HUES64 (cell line): ENCODE data around the gene TM4SF5.

Source experiments
- H3K27ac ChIP-seq: 2 replicates; pipeline ENCODE4 v1.7.0; 2013; ENCODE audit warnings: low read depth, low read length, inconsistent platforms
- H3K27me3 ChIP-seq: 2 replicates; pipeline ENCODE4 v1.6.1; 2013; ENCODE audit warnings: mild to moderate bottlenecking, low read length; ENCODE audit not compliant: insufficient read depth
- H3K36me3 ChIP-seq: 2 replicates; pipeline ENCODE4 v1.6.1; 2013; ENCODE audit warnings: mild to moderate bottlenecking, low read length; ENCODE audit not compliant: insufficient read depth
- H3K4me1 ChIP-seq: 2 replicates; pipeline ENCODE4 v1.6.1; 2013; ENCODE audit warnings: mild to moderate bottlenecking, low read length, moderate library complexity; ENCODE audit not compliant: insufficient read depth
- H3K4me3 ChIP-seq: 2 replicates; pipeline ENCODE4 v1.5.1; 2013; ENCODE audit warnings: mild to moderate bottlenecking, low read length, moderate library complexity
- H3K9ac ChIP-seq: 2 replicates; pipeline ENCODE4 v1.6.1; 2013; ENCODE audit warnings: mild to moderate bottlenecking, low read depth, low read length
- H3K9me3 ChIP-seq: 2 replicates; pipeline ENCODE4 v1.6.1; 2013; ENCODE audit warnings: low read depth, low read length; ENCODE audit not compliant: insufficient read depth
- WGBS: fragments of 150-250, 120-280 bp; methylation state at CpG from one replicate; pipeline ENCODE4 v1.1.7; 2013; ENCODE audit warnings: missing lambda C conversion rate; 5-methylcytosine and 5-hydroxymethylcytosine counted together

The TM4SF5 gene

GRCh38 chr17:4789951-4790704 is 18.4 kb downstream of the TM4SF5 start:
- H3K27me3 ChIP-seq = peaks cover 75% of the 10 kb centered on the region
- H3K9ac ChIP-seq = peak overlapping the region; percentile 64
- no peak overlapping the region; the same call in 1 of the 2 replicates for H3K27ac ChIP-seq
- no peaks in the 10 kb centered on the region for H3K36me3 ChIP-seq
- H3K9me3 ChIP-seq = no peaks in the 10 kb centered on the region
- H3K4me1 ChIP-seq = peaks cover 14% of the 10 kb centered on the region
- peak overlapping the region; percentile 65 for H3K4me3 ChIP-seq
- WGBS = under 1% methylated on average over 91 of the region's 91 CpGs

DNA sequence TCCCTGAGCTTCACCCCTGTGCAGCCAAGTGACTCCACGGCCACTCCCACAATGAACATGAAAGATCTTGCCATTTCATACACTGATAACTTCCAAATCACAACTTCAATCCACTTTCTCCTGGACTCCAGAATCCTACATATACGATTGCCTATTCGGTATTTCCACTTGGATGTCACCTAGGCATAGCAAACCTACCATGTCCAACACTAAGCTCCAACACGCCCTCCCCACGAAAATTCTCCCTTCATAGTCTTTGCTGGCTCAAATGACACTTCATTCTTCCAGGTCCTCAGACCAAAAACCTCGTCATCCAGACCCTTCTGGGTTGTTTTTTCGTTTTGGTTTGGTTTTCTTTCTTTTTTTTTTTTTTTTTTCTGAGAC is 19.0 kb downstream of the TM4SF5 start:
- peaks cover 14% of the 10 kb centered on the region for H3K4me1 ChIP-seq
- no peaks in the 10 kb centered on the region for H3K9me3 ChIP-seq
- no peaks in the 10 kb centered on the region for H3K36me3 ChIP-seq
- H3K9ac ChIP-seq = no peak overlapping the region
- 72% methylated on average over 5 of the region's 7 CpGs for WGBS
- H3K4me3 ChIP-seq = peak overlapping the region; percentile 65
- H3K27ac ChIP-seq = no peak overlapping the region
- H3K27me3 ChIP-seq = peaks cover 69% of the 10 kb centered on the region

DNA sequence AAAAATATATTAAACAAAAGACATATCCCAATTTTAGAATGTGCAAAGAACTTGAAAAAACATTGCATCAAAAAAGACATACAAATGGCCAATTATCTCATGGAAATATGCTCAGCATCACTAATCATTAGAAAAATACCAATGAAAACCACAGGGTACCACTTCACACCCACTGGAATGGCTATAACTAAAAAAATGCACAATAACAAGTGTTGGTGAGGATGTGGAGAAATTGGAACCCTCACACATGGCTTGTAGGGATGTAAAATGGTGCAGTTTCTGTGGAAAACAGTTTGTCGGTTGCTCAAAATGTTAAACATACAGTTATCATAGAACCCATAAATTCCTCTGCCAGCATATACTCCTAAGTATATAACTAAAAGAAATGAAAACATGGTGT is 23.5 kb downstream of the TM4SF5 start:
- Histone ChIP-seq H3K9me3 (no peaks in the 10 kb centered on the region), H3K4me3 (no peak overlapping the region), H3K27me3 (peaks cover 25% of the 10 kb centered on the region), H3K27ac (no peak overlapping the region), H3K36me3 (peaks cover 22% of the 10 kb centered on the region), H3K4me1 (no peaks in the 10 kb centered on the region), H3K9ac (no peak overlapping the region)
- no CpG with 5 or more reads among the region's 1 CpG for WGBS

- peaks cover 11% of the 10 kb centered on the region; the same call in 1 of the 2 replicates for H3K27me3 ChIP-seq
- 2% methylated on average over 7 of the region's 7 CpGs for WGBS
- H3K27ac ChIP-seq = peak overlapping the region; percentile 72
- peaks cover 22% of the 10 kb centered on the region for H3K36me3 ChIP-seq
- peak overlapping the region; percentile 91 for H3K9ac ChIP-seq
- H3K4me1 ChIP-seq = no peaks in the 10 kb centered on the region
- H3K4me3 ChIP-seq = peak overlapping the region; percentile 89
- H3K9me3 ChIP-seq = no peaks in the 10 kb centered on the region
Observed at GRCh38 chr17:4796552-4796920, 24.9 kb downstream of the TM4SF5 start.

DNA sequence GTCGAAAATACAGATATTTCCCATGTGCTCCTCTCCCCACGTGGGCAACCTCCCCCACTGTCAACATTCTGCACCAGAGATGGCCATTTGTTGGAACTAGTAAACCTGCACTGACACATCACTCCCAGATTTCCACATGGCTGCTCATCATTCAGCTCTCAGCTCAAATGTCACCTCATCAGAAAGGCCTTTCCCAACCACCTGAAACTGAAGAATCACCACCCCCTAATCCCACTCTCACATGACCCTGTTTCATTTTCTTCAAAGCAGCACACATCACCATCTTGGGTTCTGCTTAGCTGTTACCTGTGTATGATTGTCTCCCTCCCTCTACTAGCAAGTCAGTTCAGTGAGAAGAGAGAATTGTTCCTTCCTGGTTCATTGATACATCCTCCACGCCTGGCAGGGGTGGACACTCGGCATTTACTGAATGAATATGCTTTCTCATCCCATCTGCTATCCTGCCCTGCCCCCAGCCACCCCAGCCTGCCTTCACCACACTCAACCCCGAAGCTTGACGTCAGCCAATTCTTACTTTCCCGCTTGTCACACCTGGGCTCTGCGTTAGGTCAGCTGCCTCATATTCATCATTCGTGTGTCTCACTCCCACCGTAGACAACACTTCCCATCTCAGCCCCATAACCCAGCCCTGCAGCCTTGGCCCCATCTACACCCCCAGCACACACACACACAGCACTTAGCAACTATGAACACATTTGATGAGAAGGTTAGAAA is 28.9 kb downstream of the TM4SF5 start:
- Histone ChIP-seq H3K4me1 (no peaks in the 10 kb centered on the region), H3K27ac (no peak overlapping the region), H3K9ac (no peak overlapping the region), H3K4me3 (no peak overlapping the region), H3K9me3 (no peaks in the 10 kb centered on the region), H3K36me3 (peaks cover 22% of the 10 kb centered on the region), H3K27me3 (no peaks in the 10 kb centered on the region)
- 69% methylated on average over 10 of the region's 10 CpGs for WGBS

DNA sequence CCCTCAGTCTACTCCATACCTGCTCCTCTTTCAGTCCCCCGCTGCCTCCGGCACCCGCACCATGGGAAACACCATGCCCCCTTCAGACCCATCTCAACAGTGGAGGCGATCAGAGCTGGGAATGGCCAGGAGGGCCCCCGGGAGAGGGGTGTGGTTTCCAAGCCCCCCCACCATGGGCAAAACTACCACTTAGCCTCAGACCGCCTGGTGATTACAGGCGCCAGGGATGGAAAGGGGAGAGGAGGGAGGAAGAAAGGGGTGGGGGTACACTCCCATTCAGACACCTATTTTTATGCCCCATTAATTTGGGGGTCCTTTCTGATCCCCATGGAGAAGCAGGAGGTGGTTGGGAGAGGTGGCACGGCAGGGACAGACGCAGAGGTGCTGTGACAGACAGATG is 30.5 kb downstream of the TM4SF5 start, which contains the start of gene C17orf114:
TSS of gene C17orf114 (minus strand) at position 101 of the 400 bp plus-strand sequence.
- Histone ChIP-seq H3K4me3 (no peak within 1 kb of the TSS), H3K4me1 (peaks cover 5% of the 10 kb centered on the region; the same call in 1 of the 2 replicates), H3K9me3 (no peaks in the 10 kb centered on the region), H3K27me3 (no peaks in the 10 kb centered on the region), H3K27ac (no peak within 1 kb of the TSS), H3K36me3 (peaks cover 19% of the 10 kb centered on the region), H3K9ac (no peak within 1 kb of the TSS)
- WGBS = 87% methylated on average over 8 of the region's 9 CpGs

GRCh38 chr17:4806456-4806776 is 34.7 kb downstream of the TM4SF5 start:
- H3K9ac ChIP-seq = peak overlapping the region; percentile 88
- WGBS = 3% methylated on average over 15 of the region's 16 CpGs
- H3K27me3 ChIP-seq = no peaks in the 10 kb centered on the region
- peaks cover 12% of the 10 kb centered on the region; the same call in 1 of the 2 replicates for H3K4me1 ChIP-seq
- H3K36me3 ChIP-seq = peaks cover 23% of the 10 kb centered on the region
- peak overlapping the region; percentile 75 for H3K4me3 ChIP-seq
- no peaks in the 10 kb centered on the region for H3K9me3 ChIP-seq
- H3K27ac ChIP-seq = no peak overlapping the region; the same call in 1 of the 2 replicates

DNA sequence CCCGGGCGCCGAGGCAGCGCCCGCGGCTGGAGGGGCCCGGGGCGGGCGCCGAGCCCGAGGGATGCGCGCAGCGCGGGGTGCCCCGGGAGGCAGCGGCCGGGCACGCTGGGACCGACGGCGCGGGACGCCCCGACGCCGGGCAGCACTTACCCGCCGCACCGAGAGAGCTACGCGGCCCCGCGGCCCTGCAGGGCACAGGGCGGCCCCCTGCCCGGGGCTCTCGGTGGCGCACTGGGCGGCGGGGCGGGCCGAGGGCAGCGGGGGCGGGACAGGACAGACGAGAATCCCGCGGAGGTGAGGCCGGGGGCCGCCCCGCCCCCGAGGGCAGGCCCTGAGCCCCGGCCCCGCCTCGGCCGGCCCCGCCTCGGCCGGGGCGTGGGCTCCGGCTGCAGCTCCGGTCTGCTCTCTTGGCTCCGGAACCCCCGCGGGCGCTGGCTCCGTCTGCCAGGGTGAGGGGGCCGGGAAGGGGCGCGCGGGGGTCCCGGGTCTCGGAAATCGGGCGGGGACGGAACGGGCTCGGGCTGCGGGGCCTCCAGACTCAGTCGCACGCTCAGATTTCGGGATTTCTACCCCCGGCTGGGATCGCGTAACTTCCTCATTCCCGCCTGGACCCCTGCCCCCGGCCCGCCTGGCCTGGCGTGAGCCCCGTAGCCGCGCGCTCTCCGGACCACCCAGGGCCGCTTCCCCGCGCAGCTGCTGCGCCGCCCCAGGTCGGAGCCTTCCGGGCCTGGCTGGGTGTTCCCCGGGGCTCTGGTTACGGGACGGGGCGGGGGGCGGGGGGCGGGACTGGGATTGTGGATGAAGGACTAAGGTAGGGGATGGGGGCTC is 35.3 kb downstream of the TM4SF5 start, which contains the start of gene PLD2:
TSS of gene PLD2 (plus strand) at position 376 of the 828 bp plus-strand sequence. CDS start 621 bp downstream, outside the sequence.
- peak within 1 kb of the TSS; percentile 68; the same call in 1 of the 2 replicates for H3K27ac ChIP-seq
- peaks cover 27% of the 10 kb centered on the region for H3K36me3 ChIP-seq
- H3K9ac ChIP-seq = peak within 1 kb of the TSS; percentile 88
- H3K9me3 ChIP-seq = no peaks in the 10 kb centered on the region
- under 1% methylated on average over 106 of the region's 106 CpGs for WGBS
- no peaks in the 10 kb centered on the region for H3K27me3 ChIP-seq
- peaks cover 12% of the 10 kb centered on the region; the same call in 1 of the 2 replicates for H3K4me1 ChIP-seq
- H3K4me3 ChIP-seq = peak within 1 kb of the TSS; percentile 75

DNA sequence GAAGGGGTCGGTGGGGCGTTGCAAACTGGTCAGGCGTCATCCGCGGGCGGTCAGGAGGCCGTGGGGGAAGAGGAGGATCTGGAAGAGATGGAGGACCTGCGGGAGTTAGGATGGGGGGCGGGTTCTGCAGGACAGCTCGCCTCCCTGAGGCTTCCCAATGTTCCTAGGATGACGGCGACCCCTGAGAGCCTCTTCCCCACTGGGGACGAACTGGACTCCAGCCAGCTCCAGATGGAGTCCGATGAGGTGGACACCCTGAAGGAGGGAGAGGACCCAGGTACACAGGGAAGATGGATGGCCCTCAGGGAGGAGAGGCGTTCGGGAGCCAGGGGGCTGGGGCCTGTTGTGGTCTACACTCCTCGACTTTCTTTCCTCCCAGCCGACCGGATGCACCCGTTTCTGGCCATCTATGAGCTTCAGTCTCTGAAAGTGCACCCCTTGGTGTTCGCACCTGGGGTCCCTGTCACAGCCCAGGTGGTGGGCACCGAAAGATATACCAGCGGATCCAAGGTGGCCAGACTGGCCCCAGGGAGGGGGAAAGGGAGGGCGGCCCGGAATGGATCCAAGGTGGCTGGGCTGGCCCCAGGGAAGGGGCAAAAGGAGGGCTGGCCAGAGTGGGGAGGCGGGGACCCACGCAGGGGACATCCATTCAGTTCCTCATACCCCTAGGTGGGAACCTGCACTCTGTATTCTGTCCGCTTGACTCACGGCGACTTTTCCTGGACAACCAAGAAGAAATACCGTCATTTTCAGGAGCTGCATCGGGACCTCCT is 36.1 kb downstream of the TM4SF5 start:
- no peaks in the 10 kb centered on the region for H3K27me3 ChIP-seq
- H3K4me3 ChIP-seq = peak overlapping the region; percentile 75
- no peaks in the 10 kb centered on the region for H3K9me3 ChIP-seq
- H3K4me1 ChIP-seq = peaks cover 12% of the 10 kb centered on the region; the same call in 1 of the 2 replicates
- peaks cover 27% of the 10 kb centered on the region for H3K36me3 ChIP-seq
- H3K9ac ChIP-seq = peak overlapping the region; percentile 70
- WGBS = 42% methylated on average over 32 of the region's 32 CpGs
- no peak overlapping the region for H3K27ac ChIP-seq

DNA sequence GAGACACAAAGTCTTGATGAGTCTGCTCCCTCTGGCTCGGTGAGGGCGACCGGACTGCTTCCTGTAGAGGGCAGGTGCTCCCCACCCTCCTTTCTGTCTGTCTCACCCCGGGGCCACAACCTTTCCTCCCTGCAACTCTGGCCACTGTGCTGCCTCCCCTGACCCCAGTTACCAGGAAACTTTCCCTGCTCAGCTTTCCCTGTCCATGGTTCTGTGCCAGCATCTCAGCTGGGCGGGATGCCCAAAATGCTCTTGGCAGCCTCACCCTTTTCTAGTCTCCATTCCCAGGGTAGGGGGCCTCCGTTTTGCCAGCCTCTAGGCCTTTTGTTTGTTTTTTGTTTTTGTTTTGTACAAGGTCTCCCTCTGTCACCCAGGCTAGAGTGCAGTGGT is 36.7 kb downstream of the TM4SF5 start:
- Histone ChIP-seq H3K27me3 (no peaks in the 10 kb centered on the region), H3K4me1 (peaks cover 12% of the 10 kb centered on the region; the same call in 1 of the 2 replicates), H3K9me3 (no peaks in the 10 kb centered on the region), H3K36me3 (peaks cover 30% of the 10 kb centered on the region), H3K9ac (peak overlapping the region; percentile 26; the same call in 1 of the 2 replicates), H3K4me3 (peak overlapping the region; percentile 75), H3K27ac (no peak overlapping the region)
- WGBS = 87% methylated on average over 6 of the region's 6 CpGs
